ENCODE results near the gene ANGPTL1.
A peak's percentile ranks its signal among the peaks of the same experiment; 100 is the strongest.

The ANGPTL1 gene

DNA sequence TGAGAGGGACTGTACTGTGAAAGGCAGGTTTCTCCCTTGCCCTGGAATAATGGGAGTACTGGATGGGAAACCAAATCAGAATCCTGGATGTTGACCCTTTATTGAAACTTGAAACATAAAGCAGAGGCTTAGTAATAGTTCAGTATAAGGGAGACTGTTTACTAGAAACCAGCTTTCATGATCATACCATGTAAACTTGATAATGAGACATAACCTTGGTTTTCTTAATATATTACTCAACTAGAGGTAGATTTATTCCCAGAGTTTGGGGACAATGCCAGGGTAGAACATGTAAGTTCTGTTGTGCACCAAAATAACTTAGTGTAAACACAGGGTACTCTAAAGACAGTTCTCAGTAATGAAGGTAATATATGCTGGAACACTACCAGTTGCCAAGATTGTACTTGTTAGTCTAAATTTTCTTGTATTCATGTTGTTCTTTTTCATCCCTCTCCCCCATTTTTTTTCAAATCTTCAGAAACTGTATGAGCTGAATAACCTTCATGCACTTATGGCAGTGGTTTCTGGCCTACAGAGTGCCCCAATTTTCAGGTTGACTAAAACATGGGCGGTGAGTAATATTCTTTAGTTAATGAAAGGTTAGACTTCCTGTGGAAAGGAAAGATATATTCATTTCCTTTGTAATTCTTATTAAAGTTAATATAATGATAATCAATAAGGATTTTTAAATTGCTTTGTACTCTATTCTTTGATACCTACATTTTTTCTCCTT, 49.6 kb downstream of the ANGPTL1 start:
- H3K27ac Mint-ChIP-seq: peak overlapping the region in 1 of 2 donors; percentile 41
- H3K4me3 Mint-ChIP-seq: peak overlapping the region in 1 of 2 donors; percentile 27
- H3K27me3 Mint-ChIP-seq: no peaks in the 10 kb centered on the region
- ATAC-seq (peak; percentile 91), DNase-seq (peak in 1 of 2 donors; percentile 25)
- H3K9me3 Mint-ChIP-seq: peaks cover 8 to 10% of the 10 kb centered on the region in 2 donors
- H3K4me1 Mint-ChIP-seq: peaks cover 32% of the 10 kb centered on the region

DNA sequence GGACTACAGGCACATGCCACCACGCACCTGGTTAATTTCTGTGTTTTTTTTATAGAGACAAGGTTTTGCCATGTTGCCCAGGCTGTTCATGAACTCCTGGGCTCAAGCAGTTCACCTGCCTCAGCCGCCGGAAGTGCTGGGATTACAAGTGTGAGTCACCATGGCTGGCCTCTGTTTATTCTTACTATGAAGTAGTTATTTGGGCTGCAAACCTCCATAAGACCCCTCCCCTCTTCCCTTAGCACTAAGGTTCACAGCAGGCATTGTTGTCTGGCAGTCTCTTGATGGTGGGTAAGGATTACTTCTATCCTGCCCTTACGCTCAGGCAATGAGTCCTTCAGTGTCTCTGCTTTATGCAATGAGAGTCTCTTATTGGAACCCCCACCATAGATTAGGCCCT, 51.8 kb downstream of the ANGPTL1 start:
- Mint-ChIP-seq H3K27ac (no peak overlapping the region), H3K9me3 (peaks cover 8 to 9% of the 10 kb centered on the region in 2 donors), H3K4me3 (no peak overlapping the region), H3K4me1 (peaks cover 22% of the 10 kb centered on the region), H3K27me3 (no peaks in the 10 kb centered on the region)
- DNase-seq (no peak), ATAC-seq (no peak)

DNA sequence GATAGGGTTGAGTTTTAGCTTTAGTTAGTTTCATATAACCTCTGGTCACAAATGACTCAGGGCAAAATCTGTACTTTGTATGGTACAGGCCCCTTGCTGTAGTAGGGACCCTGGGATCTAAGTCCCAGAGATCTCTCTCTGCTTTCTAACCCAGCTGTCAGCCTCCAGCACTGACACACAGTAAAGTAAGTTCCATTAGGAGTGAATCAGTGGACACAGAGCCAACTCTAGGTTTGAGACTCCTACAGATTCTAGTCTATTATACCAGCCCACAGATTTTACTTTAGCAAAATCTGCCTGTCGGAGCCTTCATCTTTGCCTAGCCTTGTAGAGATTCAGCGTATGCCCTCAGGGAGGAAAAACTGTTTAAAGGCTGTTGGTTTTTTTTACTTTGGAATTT, 52.5 kb downstream of the ANGPTL1 start:
- no peak for ATAC-seq
- Mint-ChIP-seq H3K4me3 (no peak overlapping the region), H3K9me3 (peaks cover 2% of the 10 kb centered on the region in 2 donors), H3K4me1 (peaks cover 17% of the 10 kb centered on the region), H3K27ac (no peak overlapping the region), H3K27me3 (no peaks in the 10 kb centered on the region)
- no peak for DNase-seq

DNA sequence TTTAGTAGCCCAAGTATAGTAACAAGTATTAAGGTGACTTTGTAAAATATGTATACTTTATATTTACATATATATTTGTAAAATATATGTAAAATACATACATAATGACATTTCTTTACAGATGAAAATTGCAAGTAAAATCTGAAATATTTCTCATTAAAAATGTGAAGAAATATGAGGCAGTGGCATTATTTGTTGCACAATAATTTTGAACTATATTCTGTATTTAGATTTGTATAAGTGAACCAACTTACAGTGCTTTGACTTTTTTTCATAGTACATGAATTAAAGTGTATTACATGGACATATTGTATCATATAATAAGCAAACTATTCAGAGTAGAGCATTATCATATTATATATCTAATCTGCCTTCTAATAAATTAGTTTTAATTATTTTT, 60.3 kb downstream of the ANGPTL1 start:
- ATAC-seq: no peak
- Mint-ChIP-seq H3K9me3 (no peaks in the 10 kb centered on the region), H3K27me3 (no peaks in the 10 kb centered on the region), H3K4me1 (no peaks in the 10 kb centered on the region), H3K27ac (no peak overlapping the region), H3K4me3 (no peak overlapping the region)
- no peak for DNase-seq

DNA sequence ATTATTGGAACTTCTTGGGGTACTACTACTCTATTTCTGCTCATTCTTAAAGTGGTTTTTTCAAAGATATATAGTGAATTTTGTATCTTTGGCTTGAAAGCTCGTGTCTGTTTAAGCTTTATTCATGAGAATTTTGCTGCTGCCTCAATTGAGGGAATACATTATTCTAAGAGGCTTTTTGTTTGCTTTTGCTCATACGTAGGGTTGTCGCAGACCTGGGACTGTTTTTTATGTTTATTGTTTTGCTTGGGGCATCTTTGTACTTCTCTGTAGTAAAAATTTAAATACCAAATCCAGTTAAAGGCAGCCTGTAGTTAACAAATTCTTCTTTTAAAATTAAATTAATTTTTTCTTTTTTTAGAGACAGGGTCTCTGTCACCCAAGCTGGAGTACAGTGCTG, 62.3 kb downstream of the ANGPTL1 start:
- Mint-ChIP-seq H3K4me1 (no peaks in the 10 kb centered on the region), H3K27me3 (no peaks in the 10 kb centered on the region), H3K27ac (no peak overlapping the region), H3K9me3 (no peaks in the 10 kb centered on the region), H3K4me3 (no peak overlapping the region)
- DNase-seq: no peak
- ATAC-seq: no peak

DNA sequence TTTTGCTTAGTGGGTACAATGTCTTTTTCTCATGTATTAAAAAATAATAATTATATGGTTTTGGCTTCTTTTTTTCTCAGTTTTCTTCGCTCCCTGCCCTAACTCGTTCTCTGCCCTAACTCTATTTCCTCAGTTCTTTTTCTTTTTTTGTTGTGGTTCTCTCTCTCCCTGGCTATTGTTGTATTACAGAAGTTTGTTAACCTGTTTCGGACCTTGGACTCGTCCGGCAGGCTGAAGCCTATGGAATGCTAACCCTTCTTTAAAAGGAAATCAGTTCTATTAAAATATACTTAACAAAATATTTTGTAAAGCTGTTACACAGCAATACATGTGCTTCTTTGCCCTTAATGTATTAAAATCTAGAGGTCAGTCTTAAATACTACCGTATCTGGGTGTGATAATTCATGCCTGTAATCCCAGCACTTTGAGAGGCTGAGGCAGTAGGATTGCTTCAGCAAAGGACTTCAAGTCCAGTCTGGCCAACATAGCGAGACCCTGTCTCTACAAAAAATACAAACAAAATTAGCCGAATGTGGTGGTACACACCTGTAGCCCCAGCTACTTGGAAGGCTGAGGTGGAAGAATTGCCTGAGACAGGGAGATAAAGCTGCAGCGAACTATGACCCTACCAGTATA, 64.1 kb downstream of the ANGPTL1 start:
- H3K27ac Mint-ChIP-seq: no peak overlapping the region
- no peaks in the 10 kb centered on the region for H3K4me1 Mint-ChIP-seq

DNA sequence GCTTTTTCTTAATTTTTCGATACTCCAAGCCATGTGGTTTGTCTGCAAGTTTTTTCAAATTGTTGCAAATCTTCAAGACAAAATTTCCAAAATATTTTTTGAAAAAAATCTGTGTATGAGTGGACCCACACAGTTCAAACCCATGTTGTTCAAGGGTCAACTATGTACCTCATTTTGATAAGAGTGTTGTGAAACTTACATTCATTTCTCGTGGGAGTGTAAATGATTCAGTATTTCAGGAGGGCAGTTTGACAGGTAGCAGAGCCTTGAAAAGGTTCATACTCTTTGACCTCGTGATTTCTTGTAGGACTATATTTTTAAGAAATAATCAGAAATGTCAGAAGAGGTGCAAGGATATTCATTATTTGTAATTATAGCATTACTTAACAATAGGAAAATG, 68.0 kb downstream of the ANGPTL1 start:
- DNase-seq (no peak), ATAC-seq (no peak)
- Mint-ChIP-seq H3K9me3 (peaks cover 0 to 4% of the 10 kb centered on the region in 2 donors), H3K4me1 (no peaks in the 10 kb centered on the region), H3K27me3 (no peaks in the 10 kb centered on the region), H3K4me3 (no peak overlapping the region), H3K27ac (no peak overlapping the region)

More for the DNA sequence above, 64.1 kb downstream of the ANGPTL1 start:
- ATAC-seq (no peak), DNase-seq (no peak)
- Mint-ChIP-seq H3K4me3 (no peak overlapping the region), H3K27me3 (no peaks in the 10 kb centered on the region), H3K9me3 (no peaks in the 10 kb centered on the region)
